Naive thymus-derived CD8-positive, alpha-beta T cell (primary cell): ENCODE measurements around the gene DHX15. TPM values are rescaled to one million over a fixed set of nuclear protein-coding genes. Genes with fewer than 3 reads are reported as not detected.
A peak's percentile ranks its signal among the peaks of the same experiment; 100 is the strongest.

Source experiments
- ATAC-seq, 2 donors: fragments of 150-1000 bp; cut with Tn5 transposase in 1 of 2; sonication (Bioruptor Pico), chemical (Tn5 transposase) in 1 of 2; 1 replicate in 1 of 2; 2 replicates in 1 of 2; pipeline ENCODE4 v1.10.0; 2021; ENCODE audit warnings: mild to moderate bottlenecking in 2 of 2, moderate library complexity in 2 of 2
- POLR2A ChIA-PET: fragments of 350-600 bp; sonication (Branson Sonifier 250); formaldehyde crosslinking; loops from one replicate; lab custom pipeline; 2021; ENCODE audit warnings: antibody characterized with exemption; lab: Charles Lee
- DNase-seq, 10 donors: peaks; one replicate each; pipeline versions ENCODE4 v3.0.0 to v3.0.0-alpha.2; 2020 to 2022
- H3K27ac Mint-ChIP-seq, 10 donors: one replicate each; pipeline ENCODE4 v1.8.0; 2020 to 2022; ENCODE audit warnings: mild to moderate bottlenecking in 10 of 10, mixed read lengths in 10 of 10, moderate library complexity in 4 of 10, inconsistent platforms in 1 of 10
- H3K27me3 Mint-ChIP-seq, 5 donors: one replicate each; pipeline ENCODE4 v1.8.0; 2021 to 2022; ENCODE audit warnings: mixed read lengths in 5 of 5
- H3K36me3 Mint-ChIP-seq, 3 donors: one replicate each; pipeline ENCODE4 v1.8.0; 2020 to 2022; ENCODE audit warnings: mixed read lengths in 3 of 3, mild to moderate bottlenecking in 2 of 3, inconsistent platforms in 1 of 3
- H3K4me1 Mint-ChIP-seq, 4 donors: one replicate each; pipeline ENCODE4 v1.8.0; 2021 to 2022; ENCODE audit warnings: mixed read lengths in 4 of 4
- H3K4me3 Mint-ChIP-seq, 10 donors: one replicate each; pipeline ENCODE4 v1.8.0; 2020 to 2022; ENCODE audit warnings: mild to moderate bottlenecking in 10 of 10, mixed read lengths in 10 of 10, moderate library complexity in 6 of 10, inconsistent platforms in 1 of 10
- H3K9me3 Mint-ChIP-seq, 9 donors: one replicate each; pipeline ENCODE4 v1.8.0; 2020 to 2022; ENCODE audit warnings: mixed read lengths in 9 of 9, mild to moderate bottlenecking in 3 of 9, inconsistent platforms in 1 of 9, moderate library complexity in 1 of 9
- polyA plus RNA-seq, 3 donors: library from polyadenylated mRNA; unstranded; fragments of 300-500 nt; fragmentation: Illumina TruSeq; gene quantifications; one replicate each; pipeline ENCODE4 v1.2.3, GENCODE V29; 2021
- total RNA-seq, 8 experiments: library from RNA in 2 of 8; stranded (reverse) in 2 of 8; gene quantifications; one replicate each; pipeline ENCODE4 v1.2.3 and lab custom pipeline; 2021 to 2026

The DHX15 gene
- total and polyA plus RNA-seq, 5 experiments from 2014 or later: 36.5 to 157 (median 49.4) TPM

DNA sequence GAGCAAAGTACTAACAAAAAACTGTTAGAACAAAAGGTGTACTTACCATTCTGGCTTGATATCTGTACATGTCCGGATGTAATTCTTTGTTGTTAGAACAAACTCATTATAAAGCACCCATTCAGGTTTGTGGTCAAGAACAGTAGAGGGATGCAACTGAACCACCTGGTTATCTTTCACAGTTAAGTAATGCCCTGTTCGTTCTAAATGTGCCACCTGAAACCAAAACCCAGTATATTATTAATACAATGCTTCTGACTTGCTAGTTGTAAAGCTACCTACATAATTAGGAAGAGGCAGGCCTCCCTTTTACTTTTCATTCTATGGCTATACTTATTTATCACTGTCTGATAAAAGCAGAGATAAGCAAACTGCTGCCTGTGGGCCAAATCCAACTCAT, 54.8 kb downstream of the DHX15 start:
- H3K4me3 Mint-ChIP-seq: no peak overlapping the region
- H3K4me1 Mint-ChIP-seq: peaks cover 0 to 4% (median 1%) of the 10 kb centered on the region in 4 donors
- no peaks in the 10 kb centered on the region for H3K27me3 Mint-ChIP-seq
- ATAC-seq (no peak), DNase-seq (no peak)
- POLR2A ChIA-PET: no interaction called here
- H3K36me3 Mint-ChIP-seq: peaks cover 0 to 95% (median 30%) of the 10 kb centered on the region in 3 donors
- H3K27ac Mint-ChIP-seq: peak overlapping the region in 1 of 10 donors; percentile 48
- no peaks in the 10 kb centered on the region for H3K9me3 Mint-ChIP-seq

DNA sequence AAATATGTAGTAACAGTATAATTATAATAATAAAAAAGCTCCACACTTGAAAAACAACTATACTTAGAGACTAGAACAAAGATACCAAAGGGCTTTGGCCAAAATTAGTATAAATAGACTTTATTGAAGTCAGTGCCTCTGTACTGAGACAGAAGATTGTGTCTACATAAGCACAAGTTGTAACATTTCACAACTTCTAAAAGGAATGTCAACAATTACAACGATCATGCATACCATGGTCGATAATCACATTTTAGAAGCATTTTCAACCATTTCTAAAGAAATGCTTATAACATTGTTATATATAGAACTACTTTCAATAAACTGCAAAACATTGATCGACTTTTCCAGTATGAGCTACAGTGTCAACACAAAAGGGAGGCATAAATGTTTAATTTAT, 57.0 kb downstream of the DHX15 start:
- Mint-ChIP-seq H3K27ac (no peak overlapping the region), H3K27me3 (no peaks in the 10 kb centered on the region), H3K4me1 (peaks cover 0 to 8% (median 7%) of the 10 kb centered on the region in 4 donors), H3K9me3 (no peaks in the 10 kb centered on the region), H3K4me3 (no peak overlapping the region), H3K36me3 (peaks cover 0 to 96% (median 31%) of the 10 kb centered on the region in 3 donors)
- DNase-seq (no peak), ATAC-seq (no peak)
- POLR2A ChIA-PET: no interaction called here

DNA sequence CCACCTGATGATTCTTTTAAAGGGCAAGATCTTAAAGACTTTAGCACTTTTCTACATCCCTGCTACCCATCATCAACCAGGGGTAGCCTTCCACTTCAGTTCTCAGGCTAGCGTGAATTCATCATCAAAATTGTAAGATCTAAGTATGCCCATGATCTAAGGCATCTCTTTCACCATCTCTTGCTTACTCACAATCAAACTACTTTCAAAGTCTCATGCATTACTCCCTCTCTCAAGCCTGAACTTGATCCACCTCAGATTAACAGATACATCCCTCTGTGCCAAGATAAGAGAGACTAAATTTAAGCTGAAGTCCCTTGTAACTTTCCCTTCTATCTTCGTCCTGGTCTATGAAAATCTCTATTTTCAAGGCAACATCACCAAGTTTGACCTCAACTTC, 62.8 kb downstream of the DHX15 start:
- POLR2A ChIA-PET: no interaction called here
- peak overlapping the region in 3 of 10 donors; percentile 15 to 33 (median 26) for H3K27ac Mint-ChIP-seq
- H3K36me3 Mint-ChIP-seq: peaks cover 0 to 75% (median 26%) of the 10 kb centered on the region in 3 donors
- no peaks in the 10 kb centered on the region for H3K27me3 Mint-ChIP-seq
- H3K4me1 Mint-ChIP-seq: peaks cover 0 to 17% (median 7%) of the 10 kb centered on the region in 4 donors
- no peaks in the 10 kb centered on the region for H3K9me3 Mint-ChIP-seq
- ATAC-seq (no peak), DNase-seq (no peak)
- no peak overlapping the region for H3K4me3 Mint-ChIP-seq

DNA sequence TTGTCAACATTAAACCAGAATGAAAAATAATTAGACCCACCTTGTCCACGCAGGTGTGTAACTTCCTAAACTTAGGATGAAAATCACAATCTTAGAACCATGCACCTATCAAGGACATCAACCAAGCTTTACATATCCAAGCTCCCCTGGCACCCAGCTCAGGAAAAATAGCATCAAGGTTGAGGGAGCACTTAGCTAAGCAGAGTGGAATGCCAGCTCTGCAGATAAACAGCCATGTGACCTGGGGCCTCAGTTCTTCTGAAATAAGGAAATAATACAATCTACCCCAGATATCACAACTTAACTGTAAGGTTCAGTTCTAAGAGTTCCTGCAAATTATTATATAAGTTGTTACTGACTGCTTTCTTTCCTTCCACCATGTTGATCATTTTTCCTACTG, 64.7 kb downstream of the DHX15 start:
- Mint-ChIP-seq H3K4me1 (peaks cover 0 to 17% (median 7%) of the 10 kb centered on the region in 4 donors), H3K27me3 (no peaks in the 10 kb centered on the region), H3K9me3 (no peaks in the 10 kb centered on the region), H3K36me3 (peaks cover 0 to 63% (median 14%) of the 10 kb centered on the region in 3 donors), H3K4me3 (no peak overlapping the region), H3K27ac (peak overlapping the region in 3 of 10 donors; percentile 2 to 24 (median 24))
- no peak for ATAC-seq
- POLR2A ChIA-PET: no interaction called here
- DNase-seq: no peak

DNA sequence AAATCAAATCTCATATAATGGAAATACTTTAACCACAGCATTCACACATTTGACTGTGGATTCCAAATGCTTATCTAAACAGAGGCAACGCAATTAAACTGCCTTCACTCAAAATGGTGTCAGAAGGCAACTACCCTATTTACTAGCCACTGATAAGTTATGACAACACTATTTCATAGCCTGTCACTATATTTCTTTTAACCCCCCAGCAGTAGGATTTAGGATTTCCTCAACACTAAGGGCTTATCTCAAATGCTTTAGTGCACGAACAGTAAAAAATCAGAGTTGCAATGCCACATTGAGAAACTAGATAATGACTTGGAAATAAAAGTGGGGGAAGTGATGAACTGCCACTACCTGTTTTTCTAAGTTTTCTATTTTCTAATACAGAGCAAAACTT, 66.7 kb downstream of the DHX15 start:
- H3K36me3 Mint-ChIP-seq: peaks cover 0 to 45% (median 8%) of the 10 kb centered on the region in 3 donors
- POLR2A ChIA-PET: no interaction called here
- DNase-seq (no peak), ATAC-seq (no peak)
- peaks cover 0 to 2% (median 0%) of the 10 kb centered on the region in 9 donors for H3K9me3 Mint-ChIP-seq
- H3K4me1 Mint-ChIP-seq: peaks cover 0 to 14% (median 5%) of the 10 kb centered on the region in 4 donors
- H3K4me3 Mint-ChIP-seq: no peak overlapping the region
- H3K27ac Mint-ChIP-seq: peak overlapping the region in 4 of 10 donors; percentile 5 to 58 (median 19)
- H3K27me3 Mint-ChIP-seq: no peaks in the 10 kb centered on the region

DNA sequence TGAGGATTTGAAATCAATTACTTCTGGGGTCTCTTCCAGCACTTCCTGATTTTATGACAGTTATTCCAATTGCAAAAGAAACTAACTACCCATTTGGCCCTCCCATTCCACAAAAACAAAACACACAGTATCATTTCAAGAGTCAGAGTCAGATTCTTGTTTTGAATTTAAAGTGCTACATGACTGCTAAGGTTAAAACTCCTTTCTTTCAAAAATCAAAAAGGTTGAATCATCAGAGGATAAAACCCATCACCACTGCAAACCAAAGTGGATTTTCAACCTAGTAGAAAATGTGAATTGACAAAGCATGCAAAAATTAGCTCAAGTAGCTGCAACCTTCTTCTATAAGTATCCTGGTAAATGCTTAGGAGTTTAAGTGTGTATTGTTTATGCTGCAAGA, 67.4 kb downstream of the DHX15 start:
- H3K4me1 Mint-ChIP-seq: peaks cover 0 to 6% (median 1%) of the 10 kb centered on the region in 4 donors
- no peak for ATAC-seq
- DNase-seq: no peak
- POLR2A ChIA-PET: no interaction called here
- H3K9me3 Mint-ChIP-seq: peaks cover 0 to 2% (median 0%) of the 10 kb centered on the region in 9 donors
- peaks cover 0 to 40% (median 7%) of the 10 kb centered on the region in 3 donors for H3K36me3 Mint-ChIP-seq
- H3K27me3 Mint-ChIP-seq: no peaks in the 10 kb centered on the region
- H3K27ac Mint-ChIP-seq: peak overlapping the region in 4 of 10 donors; percentile 9 to 56 (median 24)
- H3K4me3 Mint-ChIP-seq: no peak overlapping the region

GRCh38 chr4:24515698-24516097, 68.7 kb downstream of the DHX15 start:
- Mint-ChIP-seq H3K36me3 (peaks cover 0 to 29% (median 7%) of the 10 kb centered on the region in 3 donors), H3K27ac (peak overlapping the region in 3 of 10 donors; percentile 29 to 67 (median 47)), H3K27me3 (no peaks in the 10 kb centered on the region), H3K4me3 (no peak overlapping the region), H3K4me1 (no peaks in the 10 kb centered on the region), H3K9me3 (peaks cover 0 to 2% (median 0%) of the 10 kb centered on the region in 9 donors)
- no peak for DNase-seq
- POLR2A ChIA-PET: no interaction called here
- no peak for ATAC-seq

DNA sequence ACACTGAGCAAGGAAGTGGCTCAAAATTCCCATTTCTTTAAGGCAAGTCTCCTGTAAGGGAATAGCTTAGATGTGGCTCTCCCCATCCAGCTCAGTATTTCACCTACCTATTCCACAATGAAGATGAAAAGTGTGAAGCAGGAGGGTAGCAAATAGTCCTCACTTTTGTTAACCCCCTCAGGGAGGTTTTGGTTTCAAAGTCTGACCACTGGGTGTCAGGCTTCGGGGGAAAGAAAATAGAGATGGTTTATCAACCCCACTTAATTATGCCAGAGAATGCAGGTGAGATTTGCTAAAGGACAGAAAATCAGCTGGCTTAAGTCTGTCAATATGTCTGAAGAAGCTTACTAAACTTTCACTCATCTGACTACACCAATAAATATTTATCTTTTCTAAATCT, 69.5 kb downstream of the DHX15 start:
- no peak for DNase-seq
- POLR2A ChIA-PET: no interaction called here
- peaks cover 0 to 23% (median 4%) of the 10 kb centered on the region in 3 donors for H3K36me3 Mint-ChIP-seq
- H3K27ac Mint-ChIP-seq: peak overlapping the region in 1 of 10 donors; percentile 47
- H3K9me3 Mint-ChIP-seq: peaks cover 0 to 2% (median 0%) of the 10 kb centered on the region in 9 donors
- H3K4me3 Mint-ChIP-seq: no peak overlapping the region
- no peaks in the 10 kb centered on the region for H3K27me3 Mint-ChIP-seq
- no peak for ATAC-seq
- H3K4me1 Mint-ChIP-seq: peaks cover 0 to 1% (median 0%) of the 10 kb centered on the region in 4 donors

DNA sequence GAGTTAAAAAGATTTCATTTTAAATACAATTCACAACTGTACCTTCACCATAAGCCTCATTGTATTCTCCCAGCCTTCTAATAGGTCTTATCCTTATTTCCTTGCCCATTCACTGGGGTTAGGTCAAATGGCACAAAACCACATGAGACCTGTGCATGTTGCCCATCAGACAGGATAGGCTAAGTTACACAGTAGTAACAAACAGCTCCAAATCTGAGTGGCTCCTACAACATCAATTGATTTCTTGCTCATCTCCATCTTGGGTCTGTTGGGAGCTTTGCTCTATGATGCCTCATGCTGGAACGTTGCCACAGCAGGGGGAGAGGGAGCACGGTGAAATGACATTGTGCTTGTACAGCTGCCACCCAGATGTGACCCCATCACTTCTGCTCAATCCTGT, 70.6 kb downstream of the DHX15 start:
- Mint-ChIP-seq H3K27ac (no peak overlapping the region), H3K27me3 (no peaks in the 10 kb centered on the region), H3K9me3 (peaks cover 0 to 2% (median 0%) of the 10 kb centered on the region in 9 donors), H3K4me3 (no peak overlapping the region), H3K4me1 (peaks cover 0 to 1% (median 0%) of the 10 kb centered on the region in 4 donors), H3K36me3 (peaks cover 0 to 16% (median 4%) of the 10 kb centered on the region in 3 donors)
- DNase-seq: no peak
- ATAC-seq: no peak
- POLR2A ChIA-PET: no interaction called here

DNA sequence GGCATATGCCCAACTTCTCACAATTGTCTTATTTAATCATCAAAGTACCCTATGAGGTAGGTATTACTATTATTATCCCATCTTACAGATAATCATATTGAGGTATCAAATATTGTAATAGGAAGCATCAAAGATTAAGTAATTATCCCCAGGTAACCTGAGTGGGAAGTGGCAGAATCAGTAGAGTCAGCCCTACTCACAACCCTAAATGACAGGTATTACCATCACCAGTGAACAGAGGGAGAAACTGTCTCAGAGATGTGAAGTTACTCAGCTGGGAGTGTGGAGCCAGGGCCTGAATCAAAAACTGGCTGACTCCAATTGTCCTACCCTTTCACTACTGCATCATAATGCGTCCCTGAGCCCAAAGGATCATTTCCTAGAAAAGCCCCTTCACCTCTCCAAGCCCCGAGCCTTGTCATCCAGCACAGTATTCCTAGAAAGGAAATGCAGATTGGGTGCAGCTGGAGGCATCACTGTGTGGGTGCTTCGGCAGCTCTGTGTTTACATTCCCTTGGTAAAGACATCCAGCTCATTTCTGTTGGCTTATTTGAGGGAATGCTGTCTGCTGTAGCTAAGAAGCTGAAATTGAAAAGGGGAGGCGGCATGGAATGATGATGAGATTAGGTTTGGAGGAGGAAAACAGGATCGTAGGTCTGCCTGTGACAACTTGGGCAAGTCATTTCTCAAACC, 72.8 kb downstream of the DHX15 start:
- POLR2A ChIA-PET: no interaction called here
- ATAC-seq (no peak), DNase-seq (no peak)
- Mint-ChIP-seq H3K27me3 (peaks cover 0 to 1% (median 0%) of the 10 kb centered on the region in 5 donors), H3K4me3 (no peak overlapping the region), H3K9me3 (peaks cover 0 to 2% (median 0%) of the 10 kb centered on the region in 9 donors), H3K27ac (no peak overlapping the region), H3K36me3 (peaks cover 0 to 9% (median 0%) of the 10 kb centered on the region in 3 donors), H3K4me1 (peaks cover 0 to 1% (median 0%) of the 10 kb centered on the region in 4 donors)

GRCh38 chr4:24510091-24510490, 74.3 kb downstream of the DHX15 start:
- ATAC-seq: no peak

DNA sequence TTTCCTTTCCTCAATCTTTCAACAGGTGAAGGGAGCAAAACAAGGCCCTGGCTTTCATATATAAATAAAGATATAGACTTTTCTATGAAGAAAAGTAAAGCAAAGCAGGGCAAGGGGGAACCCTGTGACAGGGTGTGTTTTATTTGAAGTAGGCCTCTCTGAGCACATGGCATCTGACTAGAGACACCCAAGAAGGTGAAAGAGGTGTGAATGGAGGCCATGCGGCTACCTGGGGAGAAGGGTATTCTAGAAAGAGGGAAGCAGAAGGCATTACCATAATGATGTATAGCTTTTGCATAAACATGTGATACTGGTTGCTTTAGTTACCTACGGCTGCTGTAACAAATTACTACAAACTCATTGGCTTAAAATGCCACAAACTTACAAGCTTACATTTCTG, 75.8 kb downstream of the DHX15 start:
- Mint-ChIP-seq H3K27me3 (peaks cover 0 to 11% (median 6%) of the 10 kb centered on the region in 5 donors), H3K27ac (peak overlapping the region in 1 of 10 donors; percentile 22), H3K4me3 (no peak overlapping the region), H3K9me3 (no peaks in the 10 kb centered on the region), H3K36me3 (peaks cover 0 to 2% (median 0%) of the 10 kb centered on the region in 3 donors), H3K4me1 (peaks cover 0 to 1% (median 0%) of the 10 kb centered on the region in 4 donors)
- no peak for ATAC-seq
- no peak for DNase-seq
- POLR2A ChIA-PET: interaction anchor here (0.7 kb wide), 1 partner anchor 230 kb away, joined by 3 read pairs; no protein-coding TSS in a partner anchor

More at GRCh38 chr4:24510091-24510490, 74.3 kb downstream of the DHX15 start:
- peaks cover 0 to 5% (median 0%) of the 10 kb centered on the region in 5 donors for H3K27me3 Mint-ChIP-seq
- peaks cover 0 to 1% (median 0%) of the 10 kb centered on the region in 4 donors for H3K4me1 Mint-ChIP-seq
- H3K27ac Mint-ChIP-seq: peak overlapping the region in 1 of 10 donors; percentile 18
- DNase-seq: no peak
- POLR2A ChIA-PET: no interaction called here
- peaks cover 0 to 2% (median 0%) of the 10 kb centered on the region in 9 donors for H3K9me3 Mint-ChIP-seq
- peaks cover 0 to 2% (median 0%) of the 10 kb centered on the region in 3 donors for H3K36me3 Mint-ChIP-seq
- no peak overlapping the region for H3K4me3 Mint-ChIP-seq

DNA sequence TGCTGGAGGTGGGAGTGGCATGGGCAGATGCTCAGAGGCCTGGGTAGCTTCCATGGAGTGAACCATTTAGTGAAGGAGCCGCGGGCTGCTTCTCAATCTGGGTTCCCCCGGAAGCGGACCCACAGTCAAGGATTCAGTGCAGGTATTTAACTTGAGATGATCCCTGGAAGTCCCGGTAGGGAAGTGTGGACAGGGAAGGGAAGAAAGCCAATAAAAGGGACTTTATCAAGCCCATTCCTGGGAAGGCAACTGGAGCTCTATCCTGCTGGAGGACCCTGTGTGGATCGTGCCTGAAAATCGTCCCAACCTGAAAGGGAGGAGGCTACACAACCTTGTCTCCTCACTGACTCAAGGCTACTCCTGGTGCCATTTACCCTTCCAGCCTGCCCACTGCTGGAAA, 76.9 kb downstream of the DHX15 start:
- ATAC-seq (no peak), DNase-seq (no peak)
- Mint-ChIP-seq H3K27ac (no peak overlapping the region), H3K36me3 (peaks cover 0 to 2% (median 0%) of the 10 kb centered on the region in 3 donors), H3K9me3 (no peaks in the 10 kb centered on the region), H3K27me3 (peaks cover 0 to 17% (median 8%) of the 10 kb centered on the region in 5 donors), H3K4me3 (no peak overlapping the region), H3K4me1 (peaks cover 0 to 1% (median 0%) of the 10 kb centered on the region in 4 donors)
- POLR2A ChIA-PET: no interaction called here
